AG10803 (cell line): Measurements from ENCODE around the gene CASTOR1.

ENCODE experiments used
- DNase-seq: peaks from one replicate; pipeline ENCODE4 v3.0.0; 2010; ENCODE audit warnings: low read depth
- H3K4me3 ChIP-seq: 2 replicates; pipeline ENCODE4 v1.5.1; 2011; ENCODE audit warnings: mild to moderate bottlenecking, low read length, control low read depth
- TF ChIP-seq, protein P1 (sequence below): conservative IDR thresholded peaks from 2 replicates; pipeline ENCODE4 v1.5.1; 2011; ENCODE audit warnings: mild to moderate bottlenecking, low read length, control low read depth, inconsistent platforms

CASTOR1 gene

DNA sequence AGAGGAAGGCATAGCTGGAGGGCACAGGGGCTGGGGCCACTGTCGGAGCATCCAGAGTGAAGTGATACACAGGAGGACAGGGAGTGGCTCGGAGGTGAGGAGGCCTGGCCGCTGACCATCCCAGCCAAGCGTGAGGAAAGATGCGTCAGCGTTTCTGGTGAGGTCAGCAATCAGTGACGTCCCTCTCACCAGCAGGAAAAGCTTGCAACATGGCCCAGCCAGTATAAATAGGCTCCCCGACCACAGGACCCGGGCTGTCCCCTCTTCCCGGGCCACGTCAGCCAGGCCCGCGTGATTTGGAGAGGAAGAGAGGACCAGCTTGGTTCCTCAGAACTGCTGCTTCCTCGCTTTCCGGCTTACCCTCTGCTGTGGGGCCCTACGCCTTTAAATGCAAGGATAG, 18.5 kb downstream of the CASTOR1 start:
- no peak for DNase-seq
- no peak overlapping the region for H3K4me3 ChIP-seq
- TF ChIP-seq, protein P1, sequence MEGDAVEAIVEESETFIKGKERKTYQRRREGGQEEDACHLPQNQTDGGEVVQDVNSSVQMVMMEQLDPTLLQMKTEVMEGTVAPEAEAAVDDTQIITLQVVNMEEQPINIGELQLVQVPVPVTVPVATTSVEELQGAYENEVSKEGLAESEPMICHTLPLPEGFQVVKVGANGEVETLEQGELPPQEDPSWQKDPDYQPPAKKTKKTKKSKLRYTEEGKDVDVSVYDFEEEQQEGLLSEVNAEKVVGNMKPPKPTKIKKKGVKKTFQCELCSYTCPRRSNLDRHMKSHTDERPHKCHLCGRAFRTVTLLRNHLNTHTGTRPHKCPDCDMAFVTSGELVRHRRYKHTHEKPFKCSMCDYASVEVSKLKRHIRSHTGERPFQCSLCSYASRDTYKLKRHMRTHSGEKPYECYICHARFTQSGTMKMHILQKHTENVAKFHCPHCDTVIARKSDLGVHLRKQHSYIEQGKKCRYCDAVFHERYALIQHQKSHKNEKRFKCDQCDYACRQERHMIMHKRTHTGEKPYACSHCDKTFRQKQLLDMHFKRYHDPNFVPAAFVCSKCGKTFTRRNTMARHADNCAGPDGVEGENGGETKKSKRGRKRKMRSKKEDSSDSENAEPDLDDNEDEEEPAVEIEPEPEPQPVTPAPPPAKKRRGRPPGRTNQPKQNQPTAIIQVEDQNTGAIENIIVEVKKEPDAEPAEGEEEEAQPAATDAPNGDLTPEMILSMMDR, result no peak

DNA sequence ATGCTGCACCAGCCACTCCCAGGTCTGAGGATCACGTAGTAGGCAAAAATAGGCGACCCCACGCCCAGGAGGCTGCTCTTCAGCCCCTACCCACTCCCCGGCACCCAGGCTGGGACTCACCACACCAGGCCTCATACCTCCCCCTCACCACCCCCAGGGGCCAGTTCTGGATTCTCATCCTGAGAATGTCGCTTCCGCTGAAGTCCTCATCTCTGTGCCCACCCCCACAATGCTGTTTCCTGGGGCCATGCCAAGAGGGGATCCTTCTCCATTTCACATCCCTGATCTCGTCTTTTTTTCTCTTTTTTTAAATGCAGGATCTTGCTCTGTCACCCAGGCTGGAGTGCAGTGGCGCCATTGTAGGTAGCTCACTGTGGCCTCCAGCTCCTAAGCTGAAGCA, 21.0 kb downstream of the CASTOR1 start:
- DNase-seq, result no peak
- H3K4me3 ChIP-seq, result no peak overlapping the region
- TF ChIP-seq, protein P1, result no peak

DNA sequence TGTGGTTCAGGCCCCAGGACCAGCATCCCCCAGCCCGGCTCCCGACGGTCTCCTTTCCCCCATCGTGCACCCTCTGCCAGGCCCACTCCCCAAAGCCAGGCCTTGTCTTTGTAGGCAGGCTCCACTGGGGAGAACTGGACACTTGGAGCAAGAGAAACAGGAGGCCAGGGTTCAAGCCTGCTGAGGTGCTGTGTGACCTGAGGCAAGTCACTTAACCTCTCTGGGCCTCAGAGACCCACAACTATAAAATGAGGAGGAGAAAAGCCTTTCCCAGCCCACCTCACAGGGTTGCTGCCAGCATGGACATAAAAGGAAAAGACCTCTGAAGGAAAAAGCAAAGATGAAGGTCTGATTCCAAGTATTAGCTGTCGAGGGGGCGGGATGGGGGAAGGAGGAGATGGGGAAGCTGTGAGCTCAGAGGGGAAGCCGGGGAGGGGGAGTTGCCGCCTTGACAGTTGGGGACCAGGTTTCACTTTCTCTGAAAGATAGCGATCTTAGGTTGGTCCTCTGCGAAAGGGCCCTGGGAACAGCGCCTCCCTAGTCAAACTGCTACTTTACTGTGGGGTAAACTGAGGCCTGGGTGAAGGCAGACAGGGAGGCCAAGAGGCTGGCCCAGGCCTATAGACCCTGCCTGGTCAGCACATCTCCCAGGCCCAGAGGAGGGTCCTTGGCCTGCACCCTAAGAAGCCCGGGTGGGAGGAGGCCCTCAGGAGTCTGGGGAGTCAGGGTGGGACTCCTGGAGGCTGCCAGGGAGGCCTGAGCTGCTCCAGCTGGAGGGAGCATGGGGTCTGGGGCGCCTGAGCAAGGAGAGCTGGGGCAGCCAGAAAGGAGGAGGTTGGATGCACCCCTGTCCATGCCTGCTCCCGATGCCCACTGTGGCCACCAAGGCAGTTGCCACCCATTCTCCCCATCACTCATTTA, 21.7 kb downstream of the CASTOR1 start:
- H3K4me3 ChIP-seq, result no peak overlapping the region
- no peak for DNase-seq
- TF ChIP-seq, protein P1, result no peak

DNA sequence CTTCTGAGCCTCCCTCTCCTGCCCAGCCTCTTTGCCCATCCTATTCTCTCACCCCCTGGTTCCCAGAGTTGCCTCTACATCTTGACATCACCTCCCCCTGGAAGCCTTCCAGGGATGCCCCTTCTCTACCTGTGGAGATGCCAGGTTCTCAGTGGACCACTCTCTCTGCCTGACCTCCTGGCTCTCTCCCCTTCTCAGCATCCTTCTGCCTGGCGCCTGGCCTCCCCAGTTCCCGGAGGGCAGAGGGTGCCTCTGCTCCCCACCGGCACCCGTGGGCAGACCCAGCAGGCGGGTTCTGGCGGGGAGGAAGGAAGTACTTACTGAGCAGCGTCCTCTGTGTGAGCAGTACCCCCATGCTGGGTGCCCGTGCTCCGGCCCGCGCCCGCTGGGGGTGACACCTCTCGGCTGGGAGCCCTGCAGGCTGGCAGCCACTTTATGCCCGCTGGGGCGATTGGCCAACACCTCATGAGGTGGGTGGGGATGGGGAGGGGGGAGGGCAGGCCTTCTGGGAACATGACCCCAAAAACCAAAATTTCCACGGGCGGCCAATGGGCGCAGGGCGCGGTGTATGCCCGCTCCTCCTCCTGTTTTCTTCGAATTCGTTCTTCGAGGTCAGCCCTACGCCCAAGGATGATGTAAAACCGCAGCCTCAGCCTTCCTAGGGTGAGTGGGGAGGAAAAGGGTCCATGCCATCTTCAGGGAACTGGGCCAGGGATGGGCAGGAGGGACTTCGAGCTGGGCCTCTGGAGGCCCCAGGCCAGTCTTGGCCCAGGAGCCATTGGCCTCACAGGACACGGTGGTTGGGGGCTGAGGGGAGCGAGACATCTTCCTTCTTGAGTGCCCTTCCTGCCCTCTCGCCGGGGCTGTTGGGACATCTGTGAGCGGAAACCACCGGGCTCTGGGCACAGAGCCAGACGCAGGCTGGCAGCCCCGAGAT, 22.6 kb downstream of the CASTOR1 start, which contains the start of gene OSM:
TSS of gene OSM (minus strand) at position 407 of the 937 bp plus-strand sequence. CDS start at position 355, 52 bp downstream.
- DNase-seq, result no peak
- TF ChIP-seq, protein P1, result no peak
- no peak within 1 kb of the TSS for H3K4me3 ChIP-seq

DNA sequence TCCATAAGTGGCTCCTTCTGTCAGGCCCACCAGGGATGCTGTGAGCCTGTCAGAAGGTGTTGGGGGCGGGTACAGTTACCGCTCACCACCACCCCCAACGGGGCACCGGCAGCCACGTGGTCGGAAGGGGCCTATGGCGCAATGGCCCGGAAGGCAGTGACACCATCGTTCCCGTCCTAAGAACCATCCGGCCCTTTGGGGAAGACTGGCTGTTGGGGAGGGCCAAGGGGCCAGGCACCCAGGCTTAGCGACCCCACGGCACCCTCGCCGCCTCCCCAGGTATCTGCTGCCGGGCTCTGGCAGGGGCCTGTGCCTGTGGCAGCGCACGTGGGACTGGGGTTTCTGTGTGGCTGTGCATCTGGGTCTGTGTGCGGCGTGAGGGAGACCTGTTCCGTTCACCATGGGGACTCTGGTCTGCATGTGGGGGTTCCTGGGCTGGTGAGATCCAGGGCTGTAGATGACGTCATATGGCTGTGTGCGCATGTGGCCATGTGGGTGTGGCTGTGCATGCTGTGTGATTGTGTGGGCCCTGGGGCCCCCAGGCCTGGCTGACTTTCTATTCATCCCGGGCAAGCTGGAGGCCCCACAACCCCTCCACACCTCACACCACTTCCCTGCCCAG, 23.4 kb downstream of the CASTOR1 start:
- no peak overlapping the region for H3K4me3 ChIP-seq
- DNase-seq, result no peak
- TF ChIP-seq, protein P1, result no peak

DNA sequence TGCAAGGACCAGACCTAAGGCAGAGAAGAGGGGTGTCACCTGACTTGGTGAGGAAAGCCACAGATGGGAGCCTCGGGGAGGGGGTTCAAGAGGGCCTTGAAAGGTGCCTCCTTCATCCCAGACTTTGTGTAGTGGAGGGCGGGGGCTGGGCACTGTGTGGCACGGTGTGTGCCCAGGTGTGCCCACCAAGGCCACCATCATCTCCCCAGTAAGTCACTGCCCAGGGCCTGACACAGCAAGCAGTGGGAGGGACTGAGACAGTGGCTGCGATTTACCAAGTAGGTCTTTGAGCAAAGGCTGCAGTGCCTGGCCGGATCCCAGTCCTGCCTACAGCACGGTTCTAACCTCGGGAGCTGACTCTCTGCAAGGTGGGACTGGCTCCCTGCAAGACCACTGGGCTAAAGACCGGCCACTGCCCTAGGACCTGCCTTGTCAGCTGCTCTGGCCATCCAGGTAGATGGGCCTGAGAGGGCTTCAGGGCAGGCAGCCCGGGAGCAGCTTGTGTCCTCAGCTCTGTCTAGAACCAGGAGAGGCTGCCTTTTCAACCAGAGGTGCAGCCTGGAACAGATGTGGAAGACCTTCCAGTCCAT, 24.1 kb downstream of the CASTOR1 start:
- no peak for DNase-seq
- no peak overlapping the region for H3K4me3 ChIP-seq
- TF ChIP-seq, protein P1, result no peak
